HL-60/S4 treated with retinoic acid at 250 ng/mL for 4 days and 3 days (cell line): ENCODE measurements around the gene TMOD2.

Experiments
- in situ Hi-C: fragments of 300-500 bp; cut with MboI; formaldehyde crosslinking; loops from 2 replicates; pipeline ENCODE4 v1.7.0; 2022; ENCODE audit warnings: low sequenced_read_pairs

TMOD2 gene

DNA sequence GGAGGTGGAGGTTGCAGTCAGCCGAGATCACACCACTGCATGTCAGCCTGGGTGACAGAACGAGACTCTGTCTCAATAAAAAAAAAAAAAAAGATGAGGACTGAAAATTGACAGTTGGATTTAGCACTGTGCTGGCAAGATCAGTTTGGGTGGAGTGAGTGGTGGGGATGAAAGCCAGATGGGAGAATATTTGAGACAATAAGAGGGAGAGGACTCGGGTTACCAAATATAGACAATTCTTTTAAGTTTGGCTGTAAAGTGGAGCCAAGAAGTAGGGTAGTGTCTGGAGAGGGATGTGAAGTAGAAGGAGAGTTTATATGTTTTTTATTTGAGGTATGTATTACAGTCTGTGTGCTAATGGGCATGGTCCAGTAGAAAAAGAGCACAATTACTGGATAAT lies 98.5 kb downstream of the TMOD2 start:
- in situ Hi-C loops = no loop called here

DNA sequence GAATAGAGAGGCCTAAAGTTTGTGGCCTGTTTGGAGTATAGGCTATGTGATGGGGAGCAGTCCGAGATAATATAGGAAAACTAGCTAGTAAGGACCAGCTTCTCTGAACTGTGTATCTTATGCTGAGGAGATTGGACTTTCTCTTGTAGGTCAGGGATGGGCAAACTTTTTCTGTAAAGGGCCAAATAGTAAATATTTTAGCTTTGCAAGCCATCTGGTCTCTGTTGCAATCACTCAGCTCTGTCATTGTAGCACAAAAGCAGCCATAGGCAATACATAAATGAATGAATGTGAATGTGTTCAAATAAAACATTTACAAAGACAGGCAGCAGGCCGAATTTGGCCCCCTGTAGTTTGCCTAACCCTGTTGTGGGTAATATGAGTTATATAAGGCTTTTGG lies 102.6 kb downstream of the TMOD2 start:
- in situ Hi-C loops = no loop called here

DNA sequence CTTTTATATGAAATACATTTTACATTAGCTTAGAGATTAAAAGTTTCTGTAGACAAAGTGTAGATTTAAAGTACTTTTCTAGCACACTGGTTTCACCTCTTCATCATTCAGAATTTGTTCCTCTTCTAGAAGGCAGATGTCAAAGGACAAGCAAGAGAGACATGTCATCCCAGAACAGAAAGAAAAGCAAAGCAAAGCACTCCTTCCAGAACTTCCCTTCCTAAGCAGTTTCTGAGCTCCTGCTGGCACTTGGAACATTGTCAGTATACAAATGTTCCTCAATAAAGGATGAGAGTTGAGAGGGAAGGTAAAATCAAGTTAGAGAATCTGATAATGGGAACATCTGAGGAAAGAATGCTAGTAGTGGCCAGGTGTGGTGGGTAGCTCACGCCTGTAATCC lies 104.2 kb downstream of the TMOD2 start:
- in situ Hi-C loops = no loop called here

DNA sequence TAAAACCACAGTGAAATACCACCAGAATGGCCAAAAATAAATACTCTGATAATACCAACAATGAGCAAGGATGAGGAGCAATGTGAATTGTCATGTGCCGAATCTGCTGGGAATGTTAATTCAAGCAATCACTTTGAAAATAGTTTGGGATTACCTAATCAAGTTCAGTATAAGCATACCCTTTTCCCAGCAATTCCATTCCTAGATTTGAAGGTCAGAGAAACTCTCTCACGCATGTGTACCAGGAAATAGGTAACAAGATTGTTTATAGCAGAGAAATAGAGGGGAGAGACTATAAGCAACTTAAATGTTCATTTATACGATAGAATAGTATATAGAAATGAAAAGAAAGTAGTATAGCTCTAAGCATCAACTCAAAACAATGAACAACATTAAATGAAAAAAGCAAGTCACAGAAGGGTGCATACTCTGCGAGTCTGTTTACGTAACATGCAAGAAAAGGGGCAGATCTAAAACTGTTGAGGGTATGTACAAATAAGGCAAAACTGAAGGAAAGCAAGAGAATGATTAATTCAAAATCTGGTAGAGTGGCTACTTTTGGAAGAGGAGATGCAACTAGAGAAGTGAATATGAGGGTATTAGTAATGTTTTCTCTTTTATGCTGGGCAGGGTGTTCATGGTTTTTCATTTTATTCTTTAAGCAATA lies 105.5 kb downstream of the TMOD2 start:
- in situ Hi-C loops = no loop called here

DNA sequence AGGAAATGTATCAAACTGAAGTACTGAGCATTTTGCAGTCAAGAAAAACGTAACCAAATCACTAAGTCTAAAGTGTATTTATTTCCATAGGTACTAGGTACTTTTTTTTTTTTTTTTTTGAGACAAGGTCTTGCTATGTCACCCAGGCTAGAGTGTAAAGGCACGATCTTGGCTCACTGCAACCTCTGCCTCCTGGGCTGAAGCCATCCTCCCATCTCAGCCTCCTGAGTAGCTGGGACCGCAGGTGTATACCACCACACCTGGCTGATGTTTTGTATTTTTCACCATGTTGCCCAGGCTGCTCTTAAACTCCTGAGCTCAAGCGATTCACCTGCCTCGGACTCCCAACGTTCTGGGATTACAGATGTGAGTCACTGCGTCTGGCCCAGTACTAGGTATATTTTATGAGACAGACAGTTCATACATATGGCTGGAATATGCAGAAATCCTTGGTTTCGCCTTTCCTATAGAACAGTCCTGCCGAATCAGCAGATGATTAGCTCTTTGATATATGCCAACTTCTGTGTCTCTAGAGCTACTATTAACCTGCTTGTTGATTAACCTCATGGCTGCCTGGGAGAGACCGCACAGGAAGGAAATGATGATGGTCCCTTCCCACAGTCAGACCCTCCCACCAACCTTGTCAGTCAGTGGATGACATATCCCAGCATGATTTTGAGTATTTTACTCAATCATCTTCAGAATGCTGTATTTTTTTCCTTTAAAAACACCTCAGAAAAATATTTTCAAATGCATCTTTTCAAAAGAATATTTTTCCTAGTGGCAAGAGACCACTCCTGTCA lies 110.4 kb downstream of the TMOD2 start:
- in situ Hi-C loops = no loop called here

DNA sequence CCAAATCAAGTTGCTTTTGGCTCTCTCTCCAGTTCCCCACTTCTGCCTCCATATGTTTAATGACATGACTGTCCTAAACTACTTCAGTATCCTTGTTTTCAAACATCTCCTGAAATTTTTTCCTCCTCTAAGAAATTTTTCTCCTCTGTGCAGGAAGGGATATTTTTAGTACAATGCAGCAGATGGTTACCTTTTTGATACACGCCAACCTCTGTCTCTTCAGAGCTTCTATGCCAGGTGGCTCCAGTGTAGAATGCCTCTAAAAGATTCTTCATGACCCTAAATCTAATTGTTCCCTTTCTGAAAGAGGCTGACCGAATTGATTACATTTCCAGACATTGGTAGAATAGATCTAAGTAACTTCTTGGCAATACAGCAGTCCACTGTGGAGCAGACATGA lies 111.7 kb downstream of the TMOD2 start:
- in situ Hi-C loops = no loop called here

DNA sequence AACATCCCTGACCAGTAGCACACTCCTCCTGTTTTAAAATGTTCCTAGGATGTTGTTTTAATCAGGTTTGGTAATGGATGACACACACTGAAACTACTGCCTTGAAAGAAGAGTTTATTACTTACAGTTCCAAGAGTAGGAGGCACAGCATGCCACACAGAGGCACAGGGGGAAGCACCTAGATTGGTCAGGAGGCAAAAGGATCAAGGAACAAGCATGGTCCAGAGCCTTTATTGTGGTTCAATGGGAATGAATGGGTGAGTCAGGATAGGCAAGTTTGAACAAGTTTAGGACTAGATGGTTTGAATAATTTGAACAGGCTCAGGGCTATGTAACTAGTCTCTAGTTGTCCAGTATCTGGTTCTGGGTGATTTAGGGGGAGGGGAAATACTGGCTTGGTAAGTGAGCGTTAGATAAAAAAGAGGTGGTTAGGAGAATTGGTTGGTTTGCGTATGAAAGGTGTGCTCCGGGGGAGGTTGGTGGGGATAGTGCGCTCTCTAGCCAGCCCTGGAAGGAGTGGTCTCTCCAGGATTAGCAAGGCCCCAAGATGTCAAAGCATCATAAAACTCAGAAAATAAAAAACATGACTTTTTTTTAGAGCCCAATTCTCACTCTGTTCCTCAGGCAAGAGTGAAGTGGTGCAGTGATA lies 113.1 kb downstream of the TMOD2 start:
- in situ Hi-C loops = no loop called here

DNA sequence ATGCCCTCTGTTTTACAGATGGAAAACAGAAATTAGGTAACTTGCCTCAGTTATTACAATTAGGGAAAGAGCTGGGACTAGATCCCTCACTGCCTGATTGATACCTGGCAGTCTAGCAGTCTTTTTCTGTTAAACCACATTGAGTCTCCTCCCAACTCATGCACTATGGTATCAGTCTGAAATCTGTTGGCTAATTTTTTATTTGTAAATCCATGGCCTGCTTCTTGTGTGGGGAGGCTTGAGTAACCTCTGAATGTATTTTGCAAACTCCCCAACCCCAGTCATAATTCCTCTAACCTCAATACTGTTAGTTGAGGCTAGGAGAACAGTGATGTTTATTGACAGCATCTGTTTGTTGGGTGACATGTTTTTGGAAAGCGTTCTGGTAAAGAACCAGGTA lies 113.9 kb downstream of the TMOD2 start:
- in situ Hi-C loops = no loop called here
